ENCODE results near the gene PRR18.

- TF ChIP-seq POLR2A (IDR thresholded peaks at IDR 0.05) (no peak), CTCF (IDR thresholded peaks at IDR 0.05 in 8 of 11, conservative IDR thresholded peaks at IDR 0.05 in 3 of 11) (no peak)
These were observed 33.3 kb downstream of the PRR18 start for GRCh38 chr6:166274739-166275370.

All from spleen (tissue), 7 donors.